Neural progenitor cell (in vitro differentiated cells): ENCODE results near the gene PKNOX2. TPM values are rescaled to one million over a fixed set of nuclear protein-coding genes. Genes with fewer than 3 reads are reported as not detected.

ENCODE experiments used
- DNase-seq: peaks from one replicate; pipeline ENCODE4 v3.0.0-alpha.2; 2016; ENCODE audit warnings: low spot score
- H2AFZ ChIP-seq: fragments of 200-600 bp; sonication (generic); replicated peaks from 2 replicates; pipeline ENCODE4 v1.6.1; 2016; ENCODE audit warnings: antibody characterized with exemption
- H3F3A ChIP-seq: fragments of 200-600 bp; sonication (generic); 2 replicates; pipeline ENCODE4 v1.6.1; 2016; ENCODE audit warnings: antibody characterized with exemption, low read depth
- H3K27ac ChIP-seq: fragments of 200-600 bp; sonication (generic); 2 replicates; pipeline ENCODE4 v1.5.1; 2016; ENCODE audit warnings: mild to moderate bottlenecking
- H3K27me3 ChIP-seq: fragments of 200-600 bp; sonication (generic); 2 replicates; pipeline ENCODE4 v1.6.1; 2016; ENCODE audit warnings: mild to moderate bottlenecking, moderate library complexity
- H3K36me3 ChIP-seq: fragments of 200-600 bp; sonication (generic); 2 replicates; pipeline ENCODE4 v1.5.1; 2016
- H3K4me1 ChIP-seq: fragments of 200-600 bp; sonication (generic); 2 replicates; pipeline ENCODE4 v1.6.1; 2016; ENCODE audit warnings: mixed run types
- H3K4me2 ChIP-seq: fragments of 200-600 bp; sonication (generic); 2 replicates; pipeline ENCODE4 v1.6.1; 2016
- H3K4me3 ChIP-seq: fragments of 200-600 bp; sonication (generic); 2 replicates; pipeline ENCODE4 v1.5.1; 2016
- H3K79me2 ChIP-seq: fragments of 200-600 bp; sonication (generic); 2 replicates; pipeline ENCODE4 v1.6.1; 2016; ENCODE audit warnings: low read depth
- H3K9ac ChIP-seq: fragments of 200-600 bp; sonication (generic); 2 replicates; pipeline ENCODE4 v1.6.1; 2016
- H3K9me3 ChIP-seq: fragments of 200-600 bp; sonication (generic); 2 replicates; pipeline ENCODE4 v1.5.1; 2016; ENCODE audit warnings: low read depth
- H4K20me1 ChIP-seq: fragments of 200-600 bp; sonication (generic); 2 replicates; pipeline ENCODE4 v1.6.1; 2016; ENCODE audit warnings: low read depth
- H3K27ac Mint-ChIP-seq: 3 replicates; pipeline ENCODE4 v1.8.0; 2021; ENCODE audit warnings: mixed read lengths
- H3K27me3 Mint-ChIP-seq: 2 replicates; pipeline ENCODE4 v1.8.0; 2022; ENCODE audit warnings: low read depth, mild to moderate bottlenecking, inconsistent platforms, moderate library complexity, mixed read lengths; ENCODE audit not compliant: insufficient read depth
- H3K36me3 Mint-ChIP-seq: 3 replicates; pipeline ENCODE4 v1.8.0; 2021; ENCODE audit warnings: mixed read lengths
- H3K4me1 Mint-ChIP-seq: 3 replicates; pipeline ENCODE4 v1.8.0; 2021; ENCODE audit warnings: mixed read lengths
- H3K4me3 Mint-ChIP-seq: 3 replicates; pipeline ENCODE4 v1.8.0; 2021; ENCODE audit warnings: mild to moderate bottlenecking, moderate library complexity, mixed read lengths
- H3K9me3 Mint-ChIP-seq: 3 replicates; pipeline ENCODE4 v1.8.0; 2020; ENCODE audit warnings: mixed read lengths
- CTCF ChIP-seq: fragments of 200-600 bp; sonication (generic); IDR thresholded peaks from 2 replicates; pipeline ENCODE4 v1.5.1; 2017; ENCODE audit warnings: antibody characterized with exemption, mild to moderate bottlenecking
- EZH2 ChIP-seq: fragments of 200-600 bp; sonication (generic); IDR thresholded peaks from 2 replicates; pipeline ENCODE4 v1.6.1; 2017; ENCODE audit warnings: antibody characterized with exemption, mild to moderate bottlenecking, moderate library complexity
- EZH2phosphoT487 ChIP-seq: fragments of 200-600 bp; sonication (generic); IDR thresholded peaks from 2 replicates; pipeline ENCODE4 v1.6.1; 2017; ENCODE audit warnings: antibody characterized with exemption
- total RNA-seq: library from RNA; depleted of rRNA; stranded (reverse); fragments of >200 nt; gene quantifications from 2 replicates; pipeline ENCODE4 v1.2.3, GENCODE V29; 2015; ENCODE audit warnings: low replicate concordance

Gene PKNOX2
- total RNA-seq, 1 donor from 2014 or later, result 4.3 TPM

GRCh38 chr11:125303694-125304093 is 139.1 kb downstream of the PKNOX2 start:
- Histone ChIP-seq H2AFZ (no peak overlapping the region), H3K9ac (no peak overlapping the region), H4K20me1 (no peaks in the 10 kb centered on the region), H3K27me3 (no peaks in the 10 kb centered on the region), H3K27ac (no peak overlapping the region), H3K36me3 (no peaks in the 10 kb centered on the region), H3K4me3 (no peak overlapping the region), H3F3A (no peaks in the 10 kb centered on the region), H3K4me2 (no peak overlapping the region), H3K79me2 (no peaks in the 10 kb centered on the region), H3K4me1 (no peaks in the 10 kb centered on the region), H3K9me3 (no peaks in the 10 kb centered on the region)
- H3K27me3 Mint-ChIP-seq, result peaks cover 4% of the 10 kb centered on the region
- no peak overlapping the region for H3K4me3 Mint-ChIP-seq
- no peak for DNase-seq
- no peaks in the 10 kb centered on the region for H3K9me3 Mint-ChIP-seq
- H3K36me3 Mint-ChIP-seq, result peaks cover 14% of the 10 kb centered on the region
- TF ChIP-seq EZH2, result no peak
- TF ChIP-seq EZH2phosphoT487, result no peak
- TF ChIP-seq CTCF, result no peak
- H3K27ac Mint-ChIP-seq, result no peak overlapping the region
- peaks cover 21% of the 10 kb centered on the region for H3K4me1 Mint-ChIP-seq

- peaks cover 22% of the 10 kb centered on the region for H3K4me1 Mint-ChIP-seq
- peak overlapping the region; percentile 43 for H3K27ac Mint-ChIP-seq
- Histone ChIP-seq H3K9me3 (no peaks in the 10 kb centered on the region), H4K20me1 (no peaks in the 10 kb centered on the region), H3K27ac (no peak overlapping the region), H3K9ac (no peak overlapping the region), H3F3A (no peaks in the 10 kb centered on the region), H3K4me1 (no peaks in the 10 kb centered on the region), H3K79me2 (no peaks in the 10 kb centered on the region), H3K4me2 (no peak overlapping the region), H3K27me3 (no peaks in the 10 kb centered on the region), H2AFZ (no peak overlapping the region), H3K4me3 (no peak overlapping the region), H3K36me3 (no peaks in the 10 kb centered on the region)
- H3K4me3 Mint-ChIP-seq, result no peak overlapping the region
- peaks cover 15% of the 10 kb centered on the region for H3K36me3 Mint-ChIP-seq
- no peaks in the 10 kb centered on the region for H3K9me3 Mint-ChIP-seq
- H3K27me3 Mint-ChIP-seq, result peaks cover 4% of the 10 kb centered on the region
- no peak for DNase-seq
- TF ChIP-seq CTCF (no peak), EZH2 (no peak), EZH2phosphoT487 (no peak)
Measured at GRCh38 chr11:125304136-125304535, 139.6 kb downstream of the PKNOX2 start.

GRCh38 chr11:125304876-125305275 is 140.3 kb downstream of the PKNOX2 start:
- TF ChIP-seq CTCF, result no peak
- TF ChIP-seq EZH2, result no peak
- TF ChIP-seq EZH2phosphoT487, result no peak
- no peak overlapping the region for H3K27ac ChIP-seq
- Mint-ChIP-seq H3K4me3 (no peak overlapping the region), H3K4me1 (peaks cover 22% of the 10 kb centered on the region), H3K9me3 (no peaks in the 10 kb centered on the region), H3K27ac (no peak overlapping the region), H3K36me3 (peaks cover 19% of the 10 kb centered on the region), H3K27me3 (peaks cover 4% of the 10 kb centered on the region)
- H3K4me3 ChIP-seq, result no peak overlapping the region
- no peaks in the 10 kb centered on the region for H3K79me2 ChIP-seq
- H3K4me2 ChIP-seq, result no peak overlapping the region
- no peaks in the 10 kb centered on the region for H4K20me1 ChIP-seq
- H2AFZ ChIP-seq, result no peak overlapping the region
- H3K27me3 ChIP-seq, result no peaks in the 10 kb centered on the region
- no peaks in the 10 kb centered on the region for H3K4me1 ChIP-seq
- no peaks in the 10 kb centered on the region for H3K36me3 ChIP-seq
- H3K9me3 ChIP-seq, result no peaks in the 10 kb centered on the region
- H3F3A ChIP-seq, result no peaks in the 10 kb centered on the region
- no peak for DNase-seq
- H3K9ac ChIP-seq, result no peak overlapping the region
